ENCODE measurements around the gene AK2.

The AK2 gene

GRCh38 chr1:33043267-33044092 is 6.8 kb upstream of the AK2 start:
- Histone ChIP-seq H2BK12ac (ENCODE audit: low read length) (no peak overlapping the region), H3K14ac (ENCODE audit: low read length) (no peak overlapping the region), H3K23ac (ENCODE audit: low read depth, low read length, poor library complexity) (no peak overlapping the region), H3K27ac (replicated peaks; ENCODE audit: low read length) (no peak overlapping the region), H2BK15ac (ENCODE audit: low read length) (no peak overlapping the region), H3K4me2 (ENCODE audit: insufficient read depth, low read length, poor library complexity, severe bottlenecking) (no peak overlapping the region), H3K4ac (ENCODE audit: low read length) (no peak overlapping the region), H3K9ac (ENCODE audit: low read depth, low read length, poor library complexity) (no peak overlapping the region), H3K4me1 (ENCODE audit: control insufficient read depth in 2 of 2, insufficient read depth in 1 of 2, low read depth in 1 of 2, low read length in 2 of 2) (no peaks in the 10 kb centered on the region), H3K36me3 (replicated peaks in 1 of 2; ENCODE audit: control insufficient read depth in 2 of 2, insufficient read depth in 2 of 2, low read length in 2 of 2) (no peaks in the 10 kb centered on the region), H2BK5ac (ENCODE audit: low read length) (no peak overlapping the region), H3K27me3 (ENCODE audit: control insufficient read depth in 3 of 3, insufficient read depth in 3 of 3, low read depth in 1 of 3, low read length in 3 of 3) (no peaks in the 10 kb centered on the region), H3K4me3 (ENCODE audit: low read length in 2 of 2) (no peak overlapping the region), H4K8ac (ENCODE audit: low read depth, low read length) (no peak overlapping the region), H3K9me3 (replicated peaks in 1 of 2; ENCODE audit: control insufficient read depth in 2 of 2, insufficient read depth in 1 of 2, low read depth in 1 of 2, low read length in 2 of 2) (no peaks in the 10 kb centered on the region), H2BK120ac (ENCODE audit: low read depth, low read length) (no peak overlapping the region), H2AK5ac (ENCODE audit: low read depth, low read length) (no peak overlapping the region), H3K79me1 (ENCODE audit: low read depth, low read length) (no peaks in the 10 kb centered on the region), H3K18ac (ENCODE audit: low read length) (no peak overlapping the region), H4K91ac (ENCODE audit: low read depth, low read length, poor library complexity) (no peak overlapping the region), H2AFZ (ENCODE audit: low read length) (no peak overlapping the region)
- no peak for DNase-seq (ENCODE audit: low spot score)
- WGBS, 2 donors (ENCODE audit: extremely low coverage in 2 of 2, insufficient read length in 2 of 2, insufficient replicate concordance in 1 of 2) = no CpG with 5 or more reads among the region's 8 CpGs

- Histone ChIP-seq H4K8ac (ENCODE audit: low read depth, low read length) (no peak overlapping the region), H2BK120ac (ENCODE audit: low read depth, low read length) (no peak overlapping the region), H3K27ac (replicated peaks; ENCODE audit: low read length) (no peak overlapping the region), H3K4me1 (ENCODE audit: control insufficient read depth in 2 of 2, insufficient read depth in 1 of 2, low read depth in 1 of 2, low read length in 2 of 2) (no peaks in the 10 kb centered on the region), H3K4me2 (ENCODE audit: insufficient read depth, low read length, poor library complexity, severe bottlenecking) (no peak overlapping the region), H3K4me3 (ENCODE audit: low read length in 2 of 2) (no peak overlapping the region), H2BK12ac (ENCODE audit: low read length) (no peak overlapping the region), H2BK5ac (ENCODE audit: low read length) (no peak overlapping the region), H2BK15ac (ENCODE audit: low read length) (no peak overlapping the region), H3K18ac (ENCODE audit: low read length) (no peak overlapping the region), H3K79me1 (ENCODE audit: low read depth, low read length) (no peaks in the 10 kb centered on the region), H2AK5ac (ENCODE audit: low read depth, low read length) (no peak overlapping the region), H3K9me3 (replicated peaks in 1 of 2; ENCODE audit: control insufficient read depth in 2 of 2, insufficient read depth in 1 of 2, low read depth in 1 of 2, low read length in 2 of 2) (no peaks in the 10 kb centered on the region), H3K9ac (ENCODE audit: low read depth, low read length, poor library complexity) (no peak overlapping the region), H3K27me3 (ENCODE audit: control insufficient read depth in 3 of 3, insufficient read depth in 3 of 3, low read depth in 1 of 3, low read length in 3 of 3) (no peaks in the 10 kb centered on the region), H4K91ac (ENCODE audit: low read depth, low read length, poor library complexity) (no peak overlapping the region), H3K14ac (ENCODE audit: low read length) (no peak overlapping the region), H3K23ac (ENCODE audit: low read depth, low read length, poor library complexity) (no peak overlapping the region), H3K36me3 (replicated peaks in 1 of 2; ENCODE audit: control insufficient read depth in 2 of 2, insufficient read depth in 2 of 2, low read length in 2 of 2) (no peaks in the 10 kb centered on the region), H2AFZ (ENCODE audit: low read length) (no peak overlapping the region), H3K4ac (ENCODE audit: low read length) (no peak overlapping the region)
- no peak for DNase-seq (ENCODE audit: low spot score)
- WGBS, 2 donors (ENCODE audit: extremely low coverage in 2 of 2, insufficient read length in 2 of 2, insufficient replicate concordance in 1 of 2) = no CpG with 5 or more reads among the region's 1 CpG
These were observed 6.1 kb upstream of the AK2 start for GRCh38 chr1:33042831-33043230.

GRCh38 chr1:33041026-33041425 is 4.3 kb upstream of the AK2 start:
- no peak overlapping the region for H3K4me3 ChIP-seq (ENCODE audit: low read length in 2 of 2)
- H3K36me3 ChIP-seq (replicated peaks in 1 of 2; ENCODE audit: control insufficient read depth in 2 of 2, insufficient read depth in 2 of 2, low read length in 2 of 2) = no peaks in the 10 kb centered on the region
- H2BK15ac ChIP-seq (ENCODE audit: low read length) = no peak overlapping the region
- no peaks in the 10 kb centered on the region for H3K27me3 ChIP-seq (ENCODE audit: control insufficient read depth in 3 of 3, insufficient read depth in 3 of 3, low read depth in 1 of 3, low read length in 3 of 3)
- no peak for DNase-seq (ENCODE audit: low spot score)
- H3K4ac ChIP-seq (ENCODE audit: low read length) = no peak overlapping the region
- no peak overlapping the region for H2BK120ac ChIP-seq (ENCODE audit: low read depth, low read length)
- H3K18ac ChIP-seq (ENCODE audit: low read length) = no peak overlapping the region
- no CpG with 5 or more reads among the region's 1 CpG for WGBS, 2 donors (ENCODE audit: extremely low coverage in 2 of 2, insufficient read length in 2 of 2, insufficient replicate concordance in 1 of 2)
- peaks cover 0 to 3% of the 10 kb centered on the region in 2 donors for H3K4me1 ChIP-seq (ENCODE audit: control insufficient read depth in 2 of 2, insufficient read depth in 1 of 2, low read depth in 1 of 2, low read length in 2 of 2)
- H3K79me1 ChIP-seq (ENCODE audit: low read depth, low read length) = peaks cover 3% of the 10 kb centered on the region
- H3K9ac ChIP-seq (ENCODE audit: low read depth, low read length, poor library complexity) = no peak overlapping the region
- no peak overlapping the region for H3K4me2 ChIP-seq (ENCODE audit: insufficient read depth, low read length, poor library complexity, severe bottlenecking)
- no peak overlapping the region for H2AFZ ChIP-seq (ENCODE audit: low read length)
- no peak overlapping the region for H4K8ac ChIP-seq (ENCODE audit: low read depth, low read length)
- no peak overlapping the region for H3K27ac ChIP-seq (replicated peaks; ENCODE audit: low read length)
- H2AK5ac ChIP-seq (ENCODE audit: low read depth, low read length) = no peak overlapping the region
- no peak overlapping the region for H4K91ac ChIP-seq (ENCODE audit: low read depth, low read length, poor library complexity)
- H3K23ac ChIP-seq (ENCODE audit: low read depth, low read length, poor library complexity) = no peak overlapping the region
- no peak overlapping the region for H2BK12ac ChIP-seq (ENCODE audit: low read length)
- H2BK5ac ChIP-seq (ENCODE audit: low read length) = no peak overlapping the region
- no peaks in the 10 kb centered on the region for H3K9me3 ChIP-seq (replicated peaks in 1 of 2; ENCODE audit: control insufficient read depth in 2 of 2, insufficient read depth in 1 of 2, low read depth in 1 of 2, low read length in 2 of 2)
- no peak overlapping the region for H3K14ac ChIP-seq (ENCODE audit: low read length)

GRCh38 chr1:33039840-33040239 is 3.2 kb upstream of the AK2 start:
- Histone ChIP-seq H3K18ac (ENCODE audit: low read length) (no peak overlapping the region), H3K79me1 (ENCODE audit: low read depth, low read length) (peaks cover 3% of the 10 kb centered on the region), H3K27me3 (ENCODE audit: control insufficient read depth in 3 of 3, insufficient read depth in 3 of 3, low read depth in 1 of 3, low read length in 3 of 3) (no peaks in the 10 kb centered on the region), H3K9me3 (replicated peaks in 1 of 2; ENCODE audit: control insufficient read depth in 2 of 2, insufficient read depth in 1 of 2, low read depth in 1 of 2, low read length in 2 of 2) (no peaks in the 10 kb centered on the region), H2BK15ac (ENCODE audit: low read length) (no peak overlapping the region), H2AK5ac (ENCODE audit: low read depth, low read length) (no peak overlapping the region), H2BK120ac (ENCODE audit: low read depth, low read length) (no peak overlapping the region), H3K4me1 (ENCODE audit: control insufficient read depth in 2 of 2, insufficient read depth in 1 of 2, low read depth in 1 of 2, low read length in 2 of 2) (peaks cover 5 to 8% of the 10 kb centered on the region in 2 donors), H4K8ac (ENCODE audit: low read depth, low read length) (no peak overlapping the region), H3K4ac (ENCODE audit: low read length) (no peak overlapping the region), H3K4me3 (ENCODE audit: low read length in 2 of 2) (no peak overlapping the region), H3K9ac (ENCODE audit: low read depth, low read length, poor library complexity) (no peak overlapping the region), H3K4me2 (ENCODE audit: insufficient read depth, low read length, poor library complexity, severe bottlenecking) (no peak overlapping the region), H3K36me3 (replicated peaks in 1 of 2; ENCODE audit: control insufficient read depth in 2 of 2, insufficient read depth in 2 of 2, low read length in 2 of 2) (peaks cover 0 to 2% of the 10 kb centered on the region in 2 donors), H3K27ac (replicated peaks; ENCODE audit: low read length) (no peak overlapping the region), H3K14ac (ENCODE audit: low read length) (no peak overlapping the region), H2BK12ac (ENCODE audit: low read length) (no peak overlapping the region), H2AFZ (ENCODE audit: low read length) (peak overlapping the region; percentile 20), H3K23ac (ENCODE audit: low read depth, low read length, poor library complexity) (no peak overlapping the region), H2BK5ac (ENCODE audit: low read length) (no peak overlapping the region), H4K91ac (ENCODE audit: low read depth, low read length, poor library complexity) (no peak overlapping the region)
- no CpG with 5 or more reads among the region's 8 CpGs for WGBS, 2 donors (ENCODE audit: extremely low coverage in 2 of 2, insufficient read length in 2 of 2, insufficient replicate concordance in 1 of 2)
- no peak for DNase-seq (ENCODE audit: low spot score)
